KBM-7 (cell line): ENCODE data around the gene NBAS.
A peak's percentile ranks its signal among the peaks of the same experiment; 100 is the strongest.

ENCODE experiments used
- DNase-seq: peaks from one replicate; pipeline ENCODE4 v3.0.0-alpha.2; 2015
- in situ Hi-C: fragments of 300-500 bp; cut with MboI; formaldehyde crosslinking; loops from 2 replicates; pipeline ENCODE4 v1.14.3; 2020; ENCODE audit warnings: low sequenced_read_pairs, low pct_unique_long_range_greater_than_20kb, mixed read lengths

The NBAS gene

DNA sequence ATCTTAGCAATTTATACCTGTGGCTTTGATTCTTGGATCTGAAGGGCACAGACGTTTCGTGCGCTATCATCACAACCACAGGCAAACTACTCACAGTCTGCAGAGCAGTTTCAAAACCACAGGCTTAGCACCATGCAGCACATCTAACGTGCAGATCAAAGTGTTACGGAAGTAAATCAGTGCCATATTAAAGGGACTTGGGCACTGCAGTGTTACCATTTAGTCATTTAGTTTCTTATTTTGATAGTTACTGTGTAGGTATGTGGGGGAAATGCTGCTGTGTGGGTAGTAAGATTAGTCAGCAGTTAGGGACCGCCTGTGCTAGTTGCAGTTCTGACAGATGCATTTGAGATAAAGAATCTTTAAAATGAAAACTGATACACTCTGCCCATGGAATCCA, 384.0 kb downstream of the NBAS start:
- in situ Hi-C loops = no loop called here
- peak; percentile 49 for DNase-seq

DNA sequence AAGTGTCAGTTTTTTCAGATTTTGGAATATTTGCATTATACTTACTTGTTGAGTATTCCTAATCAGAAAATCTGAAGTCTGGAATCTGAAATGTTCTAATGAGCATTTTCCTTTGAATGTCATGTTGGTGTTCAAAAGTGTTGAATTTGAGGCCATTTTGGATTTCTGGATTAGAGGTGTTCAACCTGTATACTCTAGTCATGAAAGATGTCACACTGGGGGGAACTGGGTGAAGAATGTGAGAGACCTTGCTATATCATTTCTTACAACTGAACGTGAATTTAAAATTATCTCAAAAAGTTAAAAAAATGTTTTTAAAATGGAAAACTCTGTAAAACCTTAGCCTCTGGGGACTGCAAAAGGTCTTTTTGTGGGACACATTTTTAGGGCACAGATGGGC, 384.5 kb downstream of the NBAS start:
- in situ Hi-C loops = no loop called here
- DNase-seq = no peak

GRCh38 chr2:15174567-15174966, 386.6 kb downstream of the NBAS start:
- DNase-seq = no peak
- in situ Hi-C loops = loop anchor here (25.0 kb wide), 1 partner anchor 388 kb away; the partner anchor contains the start of gene NBAS

- no peak for DNase-seq
- in situ Hi-C loops = loop anchor here (25.0 kb wide), 1 partner anchor 389 kb away; the partner anchor contains the start of gene NBAS
These were observed 387.6 kb downstream of the NBAS start for GRCh38 chr2:15173501-15173900.

DNA sequence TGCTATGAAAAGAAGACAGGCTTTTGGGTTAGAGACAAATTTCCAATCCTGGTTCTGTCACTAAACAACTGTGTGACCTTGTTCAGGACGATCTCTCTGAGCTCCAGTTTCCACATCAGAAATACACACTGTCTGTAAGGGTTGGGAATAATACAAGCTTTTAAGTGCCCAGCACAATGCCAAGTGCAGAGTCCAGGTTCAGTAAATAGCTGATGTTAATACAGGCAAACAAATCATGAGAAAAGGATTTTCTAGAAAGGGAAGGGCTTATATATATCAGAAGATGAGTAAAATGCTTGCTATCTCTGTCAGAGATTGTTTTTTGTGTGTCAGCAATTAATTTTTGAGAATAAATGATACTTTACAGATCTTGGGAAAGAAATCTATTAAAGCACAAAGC, 388.3 kb downstream of the NBAS start:
- DNase-seq = no peak
- in situ Hi-C loops = loop anchor here (25.0 kb wide), 1 partner anchor 389 kb away; the partner anchor contains the start of gene NBAS

DNA sequence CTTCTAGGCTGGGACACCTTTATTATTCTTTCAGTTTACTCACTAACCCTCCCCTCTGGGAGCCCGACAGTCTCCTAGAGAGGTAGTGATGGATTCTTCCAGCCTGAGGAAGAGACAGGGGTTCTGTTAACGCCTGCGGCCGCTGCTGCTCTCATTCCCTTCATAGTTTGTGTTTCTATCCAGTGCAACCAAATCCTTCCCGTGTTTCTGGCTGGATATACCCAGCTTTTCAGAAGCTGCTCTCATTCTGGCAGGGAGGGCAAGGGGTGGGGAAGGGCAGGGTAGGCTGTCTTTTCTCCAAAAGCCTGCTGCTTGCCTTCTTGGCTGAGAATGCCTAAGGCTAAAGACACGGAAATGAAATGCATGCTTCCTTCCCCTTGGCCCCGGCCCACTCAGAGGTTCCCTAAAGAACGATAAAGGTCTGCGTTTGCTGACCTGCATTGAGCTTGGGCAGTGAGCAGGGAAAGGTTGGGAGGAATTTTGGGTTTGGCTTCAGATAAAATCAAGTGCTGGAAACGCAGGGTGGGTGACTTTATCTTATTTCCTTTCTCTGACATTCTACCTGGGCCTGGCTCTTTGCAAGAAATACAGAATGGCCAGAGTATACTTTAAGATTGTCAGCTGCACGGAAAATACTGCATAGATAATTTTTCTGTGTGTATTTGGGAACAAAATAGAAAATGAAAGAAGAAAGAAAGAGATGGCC, 390.9 kb downstream of the NBAS start:
- no peak for DNase-seq
- in situ Hi-C loops = loop anchor here (25.0 kb wide), 1 partner anchor 392 kb away; the partner anchor contains the start of gene NBAS

DNA sequence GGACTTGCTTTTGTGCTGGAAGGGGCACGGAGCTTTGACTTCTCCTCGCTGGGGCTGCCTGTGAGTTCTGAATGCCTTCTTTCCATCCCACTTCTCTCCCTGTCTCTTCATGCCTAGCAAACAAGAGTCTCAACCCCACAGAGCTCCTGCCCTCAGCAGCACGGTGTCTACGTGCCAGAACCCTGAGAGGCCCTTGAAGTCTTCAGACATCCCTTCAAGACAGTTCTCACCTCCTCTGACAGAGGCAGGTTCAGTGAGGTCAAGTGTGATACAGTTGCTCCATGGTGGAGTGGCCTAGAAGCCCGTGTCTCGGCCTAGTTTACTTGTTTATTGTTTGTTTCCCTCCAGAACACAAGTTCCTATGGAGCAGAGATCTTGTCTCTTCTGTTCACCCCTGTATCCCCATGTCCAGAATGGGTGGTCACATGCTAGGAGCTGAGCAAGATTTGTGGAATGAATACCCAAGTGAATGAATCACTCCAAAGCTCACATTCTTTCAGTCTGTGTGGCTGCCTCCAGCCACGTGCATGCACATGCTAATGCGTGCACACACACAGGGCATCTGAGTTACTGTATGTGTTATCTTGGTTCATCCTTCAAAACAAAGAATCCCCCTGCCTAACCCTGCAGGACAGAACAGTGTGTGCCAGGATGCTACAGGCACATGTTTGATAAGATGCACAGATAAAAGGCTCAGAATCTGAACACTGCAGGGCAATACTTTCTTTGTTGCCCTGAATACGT, 391.6 kb downstream of the NBAS start:
- in situ Hi-C loops = loop anchor here (25.0 kb wide), 1 partner anchor 393 kb away; the partner anchor contains the start of gene NBAS
- DNase-seq = no peak

DNA sequence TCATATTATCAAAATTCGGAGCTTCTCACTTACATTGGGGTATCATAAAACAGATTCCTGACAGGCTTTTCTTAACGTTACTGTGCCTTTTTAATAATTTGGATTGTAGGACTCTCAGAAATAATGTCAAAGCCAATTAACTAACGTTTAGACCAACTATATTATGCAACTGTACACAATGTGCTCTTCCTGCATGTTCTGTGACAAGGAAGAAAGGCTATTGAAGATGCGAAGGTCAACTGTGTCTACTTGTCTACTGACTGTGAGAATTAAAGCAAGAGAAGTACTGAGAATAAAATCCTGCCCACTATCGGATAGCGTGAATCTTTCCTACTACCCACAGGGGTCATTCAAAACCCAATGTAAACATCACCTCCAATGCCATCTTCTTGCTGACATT, 393.0 kb downstream of the NBAS start:
- no peak for DNase-seq
- in situ Hi-C loops = loop anchor here (25.0 kb wide), 1 partner anchor 394 kb away; the partner anchor contains the start of gene NBAS

- in situ Hi-C loops = loop anchor here (25.0 kb wide), 1 partner anchor 395 kb away; the partner anchor contains the start of gene NBAS
These were observed 394.3 kb downstream of the NBAS start for GRCh38 chr2:15166878-15167277.

GRCh38 chr2:15163326-15163725, 397.8 kb downstream of the NBAS start:
- in situ Hi-C loops = loop anchor here (25.0 kb wide), 1 partner anchor 399 kb away; the partner anchor contains the start of gene NBAS
- DNase-seq = no peak

More at GRCh38 chr2:15166878-15167277, 394.3 kb downstream of the NBAS start:
- no peak for DNase-seq

DNA sequence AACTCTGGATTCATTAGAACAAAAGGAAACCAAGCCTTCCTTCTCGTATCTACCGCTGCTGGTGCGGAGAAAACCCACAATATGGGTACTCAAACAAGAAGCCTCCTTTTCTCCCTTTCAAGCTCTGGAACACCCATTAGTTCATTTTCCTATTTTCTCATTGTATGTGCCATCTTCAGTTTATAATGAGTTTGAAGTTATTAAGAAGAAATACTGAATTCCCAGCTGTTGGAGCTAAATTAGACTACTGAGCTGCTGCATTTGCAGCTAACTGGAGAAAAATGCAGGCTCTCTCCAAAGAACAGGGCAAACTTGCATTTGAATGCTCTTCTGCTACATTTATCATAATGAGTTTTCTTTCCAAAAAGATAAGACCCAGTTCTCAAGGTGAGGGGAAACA, 398.5 kb downstream of the NBAS start:
- no peak for DNase-seq
- in situ Hi-C loops = loop anchor here (25.0 kb wide), 1 partner anchor 400 kb away; the partner anchor contains the start of gene NBAS

DNA sequence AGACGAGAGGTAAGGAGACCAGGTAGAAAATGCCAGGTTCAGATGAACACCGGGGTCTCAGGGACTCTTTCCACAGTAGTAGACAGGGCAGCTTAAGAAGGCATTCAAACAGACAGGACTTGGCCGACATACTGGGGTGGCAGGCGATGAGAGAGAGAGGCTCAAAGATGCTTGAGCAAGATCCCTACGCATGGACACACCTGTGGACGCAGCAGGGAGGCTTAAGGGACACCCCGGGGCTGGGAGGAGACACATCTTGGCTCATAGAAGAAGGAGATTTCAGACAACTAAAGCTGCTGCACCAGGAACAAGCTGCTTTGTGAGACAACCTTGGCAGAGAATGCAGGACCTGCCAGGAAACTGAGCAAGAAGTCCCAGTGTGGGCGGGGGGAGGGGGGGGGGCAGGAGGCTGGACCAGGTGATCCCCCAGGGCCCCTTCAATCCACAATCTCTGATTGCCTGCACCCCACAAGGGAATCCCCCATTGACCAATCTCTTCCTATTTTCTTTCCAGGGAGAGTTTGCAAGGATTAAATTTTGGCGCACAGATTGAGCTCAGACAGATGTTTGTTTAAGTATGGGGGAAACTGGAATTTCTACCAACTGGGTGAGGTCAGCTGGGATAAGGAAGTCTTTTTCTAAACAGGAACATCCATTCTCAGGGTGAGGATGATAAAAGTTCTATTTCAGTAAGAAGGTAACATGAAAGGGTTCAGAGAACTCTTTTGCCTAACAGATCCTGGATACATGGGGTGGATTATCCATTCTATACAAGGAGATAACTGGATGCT, 400.7 kb downstream of the NBAS start:
- DNase-seq = no peak
- in situ Hi-C loops = loop anchor here (25.0 kb wide), 1 partner anchor 402 kb away; the partner anchor contains the start of gene NBAS

DNA sequence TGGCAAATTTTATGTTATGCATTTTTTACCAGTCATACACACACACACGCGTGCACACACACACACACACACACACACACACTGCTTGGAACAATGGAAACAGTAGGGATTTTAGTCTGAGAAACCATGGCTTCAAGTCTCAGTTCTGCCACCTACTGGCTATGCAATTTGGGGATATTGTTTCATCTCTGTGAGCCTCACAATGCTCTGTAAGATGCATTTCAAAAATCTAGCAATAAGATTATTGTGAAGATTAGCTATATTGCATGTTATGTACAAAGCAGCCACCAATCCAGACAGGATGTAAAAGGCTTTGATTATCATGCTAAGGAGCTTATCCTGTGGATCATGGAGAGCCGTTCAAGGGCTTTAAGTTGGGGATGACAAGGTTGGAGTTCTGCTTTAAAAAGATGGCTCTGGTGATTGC, 401.4 kb downstream of the NBAS start:
- peak; percentile 75 for DNase-seq
- in situ Hi-C loops = loop anchor here (25.0 kb wide), 1 partner anchor 403 kb away; the partner anchor contains the start of gene NBAS

DNA sequence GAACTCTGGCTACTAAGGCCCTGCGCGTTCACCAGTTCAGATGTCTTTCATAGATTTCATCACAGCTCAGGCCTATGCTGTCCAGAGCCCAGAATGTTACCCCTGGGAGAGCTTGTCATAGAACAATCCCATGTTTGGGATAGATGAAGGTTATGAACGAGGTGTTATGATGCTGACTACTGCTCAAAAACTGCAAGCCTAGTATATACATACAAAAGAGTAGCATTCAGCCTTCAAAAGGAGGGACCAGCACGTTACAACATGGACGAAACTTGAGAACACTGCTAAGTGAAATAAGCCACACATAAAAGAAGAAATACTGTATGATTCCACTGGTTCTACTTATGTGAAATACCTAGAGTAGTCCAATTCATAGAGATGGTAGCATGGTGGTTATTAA, 401.9 kb downstream of the NBAS start:
- in situ Hi-C loops = loop anchor here (25.0 kb wide), 1 partner anchor 403 kb away; the partner anchor contains the start of gene NBAS

GRCh38 chr2:15158532-15158931, 402.6 kb downstream of the NBAS start:
- DNase-seq = no peak
- in situ Hi-C loops = loop anchor here (25.0 kb wide), 1 partner anchor 404 kb away; the partner anchor contains the start of gene NBAS

More for the DNA sequence above, 401.9 kb downstream of the NBAS start:
- no peak for DNase-seq

DNA sequence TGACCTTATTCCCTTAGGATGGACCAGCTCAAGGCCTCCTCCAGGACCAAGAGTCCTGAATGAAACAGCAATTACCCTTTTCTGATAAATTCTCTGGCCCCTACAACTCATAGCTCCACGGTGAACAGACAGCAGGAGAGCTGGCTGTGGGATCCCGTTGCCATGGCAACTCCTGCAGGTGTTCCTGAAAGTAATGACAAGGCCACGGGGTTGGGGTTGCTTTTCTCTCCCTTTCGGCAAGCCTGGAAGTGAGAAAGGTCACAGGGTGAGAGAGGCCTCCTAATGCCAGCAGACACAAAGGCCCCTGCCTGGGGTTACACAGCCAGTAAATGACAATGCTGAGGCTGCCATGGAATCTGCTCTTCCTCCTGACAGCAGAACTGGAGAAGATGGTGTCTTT, 403.0 kb downstream of the NBAS start:
- in situ Hi-C loops = loop anchor here (25.0 kb wide), 1 partner anchor 404 kb away; the partner anchor contains the start of gene NBAS
- no peak for DNase-seq

- in situ Hi-C loops = loop anchor here (25.0 kb wide), 1 partner anchor 406 kb away; the partner anchor contains the start of gene NBAS
- DNase-seq = no peak
These were observed 405.1 kb downstream of the NBAS start for GRCh38 chr2:15155959-15156574.

DNA sequence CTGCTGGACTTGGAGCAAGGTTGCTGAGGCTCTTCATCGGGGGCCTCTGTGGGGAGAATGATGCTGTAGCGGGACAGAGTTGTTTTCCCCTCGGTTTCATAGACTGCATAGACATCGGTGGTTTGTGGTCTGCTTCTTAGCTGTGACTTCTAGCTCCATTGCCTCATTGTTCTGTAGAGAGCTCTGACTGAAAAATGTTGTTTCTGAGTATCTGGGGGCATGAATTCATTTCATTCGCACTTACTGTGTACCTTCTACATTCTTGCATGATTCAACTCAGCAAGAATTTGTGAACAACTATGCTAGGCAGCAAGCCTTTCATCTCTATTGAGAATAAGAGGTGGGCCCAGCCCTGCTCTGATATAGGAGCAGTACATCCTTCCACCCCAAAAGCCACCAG, 406.8 kb downstream of the NBAS start:
- in situ Hi-C loops = loop anchor here (25.0 kb wide), 1 partner anchor 408 kb away; the partner anchor contains the start of gene NBAS
- DNase-seq = no peak
